ENCODE data around the gene ZBTB4. TPM values are rescaled to one million over a fixed set of nuclear protein-coding genes. Genes with fewer than 3 reads are reported as not detected.

Gene ZBTB4
- total RNA-seq, 1 experiment from 2014 or later = 17.1 TPM

DNA sequence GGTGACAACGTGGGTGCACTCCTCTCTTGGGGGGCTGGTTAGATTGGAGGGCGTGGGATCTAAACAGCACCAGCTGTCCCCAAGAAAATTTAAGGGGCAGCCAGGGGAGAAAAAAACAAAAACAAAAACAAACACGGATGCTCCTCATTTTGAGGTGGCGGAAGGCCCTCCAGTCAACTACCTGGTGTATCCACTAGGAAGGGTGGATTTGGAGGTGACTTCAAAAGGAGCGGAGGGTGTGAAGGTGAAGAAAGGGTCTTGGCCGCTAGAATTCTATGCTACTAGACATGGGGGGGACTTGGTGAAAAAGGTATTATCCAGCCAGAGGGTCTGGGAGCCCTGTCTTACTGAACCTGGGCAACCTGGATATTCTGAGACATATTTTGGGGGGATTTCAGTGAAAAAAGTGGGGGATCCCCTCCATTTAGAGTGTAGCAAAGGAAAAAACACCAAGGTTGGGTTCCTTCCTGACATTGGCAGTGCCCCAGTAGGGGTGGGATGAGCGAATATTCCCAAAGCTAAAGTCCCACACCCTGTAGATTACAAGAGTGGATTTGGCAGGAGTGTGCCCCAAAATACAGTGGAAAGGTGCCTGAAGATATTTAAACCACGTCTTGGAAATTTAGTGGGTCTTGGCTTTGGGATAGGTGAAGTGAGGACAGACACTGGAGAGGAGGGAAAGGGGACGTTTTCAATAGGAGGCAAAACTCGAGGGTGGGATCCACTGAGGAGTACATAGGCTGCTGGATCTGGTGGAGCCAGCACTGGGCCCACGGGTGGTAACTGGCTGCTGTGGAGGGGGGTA is 40.6 kb downstream of the ZBTB4 start:
- Histone ChIP-seq H3K27me3 (ENCODE audit: insufficient read depth, low read length) (no peaks in the 10 kb centered on the region), H3K79me2 (ENCODE audit: insufficient read depth, low read length) (no peaks in the 10 kb centered on the region), H3K9me2 (ENCODE audit: insufficient read depth) (no peaks in the 10 kb centered on the region), H3K36me3 (ENCODE audit: control insufficient read depth in 1 of 2, insufficient read depth in 2 of 2, low read length in 2 of 2) (no peaks in the 10 kb centered on the region), H3K4me1 (ENCODE audit: control insufficient read depth in 1 of 2, insufficient read depth in 2 of 2, low read length in 2 of 2) (peaks cover 13 to 36% of the 10 kb centered on the region in 2 experiments), H3K4me3 (replicated peaks in 1 of 2; ENCODE audit: low read depth in 1 of 2, low read length in 2 of 2) (no peak overlapping the region), H3K27ac (ENCODE audit: low read depth, low read length) (no peak overlapping the region), H2AFZ (ENCODE audit: low read depth, low read length, poor library complexity, severe bottlenecking) (no peak overlapping the region), H3K4me2 (ENCODE audit: low read length) (no peak overlapping the region), H4K20me1 (ENCODE audit: insufficient read depth) (no peaks in the 10 kb centered on the region), H3K9me3 (ENCODE audit: control insufficient read depth in 1 of 2, insufficient read depth in 1 of 2, low read depth in 1 of 2, low read length in 2 of 2) (no peaks in the 10 kb centered on the region), H3K9ac (ENCODE audit: low read length) (no peak overlapping the region)
- CTCF ChIA-PET = no interaction called here
- no TSS peak for BruUV-seq (replicated peaks)
- RAD21 ChIA-PET (ENCODE audit: low non-redundant PET in 1 of 2, low total read pairs in 2 of 2, uncharacterized antibody in 2 of 2, unreplicated experiment in 2 of 2) = no interaction called here
- POLR2A ChIA-PET = no interaction called here
- intact Hi-C loops (cut with micrococcal nuclease) = loop anchor here (10.0 kb wide), 1 partner anchor 174 kb away; the partner anchor contains the start of gene CLDN7
- DNase-seq (ENCODE audit: low read depth, low spot score) (no peak), ATAC-seq (no peak)
- TF ChIP-seq SRF (IDR thresholded peaks at IDR 0.05; ENCODE audit: low read depth) = no peak
- no peak for TF ChIP-seq ZNF274 (IDR thresholded peaks at IDR 0.05; ENCODE audit: low read depth, low read length)
- TF ChIP-seq ZBTB33 (IDR thresholded peaks at IDR 0.05; ENCODE audit: extremely low read depth, insufficient replicate concordance, low read length) = no peak
- no peak for TF ChIP-seq POLR2AphosphoS5 (IDR thresholded peaks at IDR 0.05; ENCODE audit: low read depth, low read length)
- TF ChIP-seq TCF7L2 (IDR thresholded peaks at IDR 0.05; ENCODE audit: borderline replicate concordance, extremely low read depth, insufficient read depth, insufficient read length) = no peak
- TF ChIP-seq FOSL1 (IDR thresholded peaks at IDR 0.05; ENCODE audit: low read depth) = no peak
- TF ChIP-seq EGR1 (IDR thresholded peaks at IDR 0.05; ENCODE audit: low read depth) = no peak
- TF ChIP-seq REST (IDR thresholded peaks at IDR 0.05; ENCODE audit: low read depth) = no peak
- no peak for TF ChIP-seq RAD21 (IDR thresholded peaks at IDR 0.05; ENCODE audit: low read depth)
- TF ChIP-seq, protein P1, sequence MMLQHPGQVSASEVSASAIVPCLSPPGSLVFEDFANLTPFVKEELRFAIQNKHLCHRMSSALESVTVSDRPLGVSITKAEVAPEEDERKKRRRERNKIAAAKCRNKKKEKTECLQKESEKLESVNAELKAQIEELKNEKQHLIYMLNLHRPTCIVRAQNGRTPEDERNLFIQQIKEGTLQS (IDR thresholded peaks at IDR 0.05) = no peak
- no peak for TF ChIP-seq CBX3 (IDR thresholded peaks at IDR 0.05; ENCODE audit: low read depth)
- TF ChIP-seq YY1 (IDR thresholded peaks at IDR 0.05; ENCODE audit: extremely low read depth, insufficient replicate concordance, low read depth, low read length) = no peak
- TF ChIP-seq SIN3A (IDR thresholded peaks at IDR 0.05; ENCODE audit: low read depth) = no peak
- no peak for TF ChIP-seq ELF1 (IDR thresholded peaks at IDR 0.05; ENCODE audit: borderline replicate concordance, low read depth)
- TF ChIP-seq MAX (IDR thresholded peaks at IDR 0.05) = no peak
- no peak for TF ChIP-seq SP1 (IDR thresholded peaks at IDR 0.05; ENCODE audit: low read depth)

All from HCT116 (cell line).